ENCODE results near the gene PLEKHA4. TPM values are rescaled to one million over a fixed set of nuclear protein-coding genes. Genes with fewer than 3 reads are reported as not detected.

The PLEKHA4 gene
- total RNA-seq, 1 donor from 2014 or later: 6.2 TPM

DNA sequence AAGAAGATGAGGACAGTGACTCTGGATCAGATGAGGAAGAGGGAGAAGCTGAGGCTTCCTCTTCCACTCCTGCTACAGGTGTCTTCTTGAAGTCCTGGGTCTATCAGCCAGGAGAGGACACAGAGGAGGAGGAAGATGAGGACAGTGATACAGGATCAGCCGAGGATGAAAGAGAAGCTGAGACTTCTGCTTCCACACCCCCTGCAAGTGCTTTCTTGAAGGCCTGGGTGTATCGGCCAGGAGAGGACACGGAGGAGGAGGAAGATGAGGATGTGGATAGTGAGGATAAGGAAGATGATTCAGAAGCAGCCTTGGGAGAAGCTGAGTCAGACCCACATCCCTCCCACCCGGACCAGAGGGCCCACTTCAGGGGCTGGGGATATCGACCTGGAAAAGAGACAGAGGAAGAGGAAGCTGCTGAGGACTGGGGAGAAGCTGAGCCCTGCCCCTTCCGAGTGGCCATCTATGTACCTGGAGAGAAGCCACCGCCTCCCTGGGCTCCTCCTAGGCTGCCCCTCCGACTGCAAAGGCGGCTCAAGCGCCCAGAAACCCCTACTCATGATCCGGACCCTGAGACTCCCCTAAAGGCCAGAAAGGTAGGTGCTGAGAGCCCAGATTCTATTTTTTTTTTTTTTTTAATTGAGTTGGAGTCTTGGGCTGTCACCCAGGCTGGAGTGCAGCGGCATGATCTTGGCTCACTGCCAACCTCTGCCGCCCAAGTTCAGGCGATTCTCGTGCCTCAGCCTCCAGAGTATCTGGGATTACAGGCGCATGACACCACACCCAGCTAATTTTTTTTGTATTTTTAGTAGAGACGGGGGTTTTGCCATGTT is 6.1 kb upstream of the PLEKHA4 start:
- Histone ChIP-seq H2AFZ (replicated peaks) (no peak overlapping the region), H3K9ac (no peak overlapping the region), H3K4me3 (no peak overlapping the region), H3K36me3 (no peaks in the 10 kb centered on the region), H3K4me1 (peaks cover 1% of the 10 kb centered on the region), H4K20me1 (ENCODE audit: low read depth) (peaks cover 28% of the 10 kb centered on the region), H3K79me2 (ENCODE audit: low read depth) (peaks cover 28% of the 10 kb centered on the region), H3K27ac (no peak overlapping the region), H3K4me2 (peak overlapping the region; percentile 45), H3K9me3 (ENCODE audit: low read depth) (no peaks in the 10 kb centered on the region), H3F3A (ENCODE audit: low read depth) (peaks cover 9% of the 10 kb centered on the region), H3K27me3 (no peaks in the 10 kb centered on the region)
- TF ChIP-seq EZH2 (IDR thresholded peaks at IDR 0.05): no peak
- TF ChIP-seq, protein P1, sequence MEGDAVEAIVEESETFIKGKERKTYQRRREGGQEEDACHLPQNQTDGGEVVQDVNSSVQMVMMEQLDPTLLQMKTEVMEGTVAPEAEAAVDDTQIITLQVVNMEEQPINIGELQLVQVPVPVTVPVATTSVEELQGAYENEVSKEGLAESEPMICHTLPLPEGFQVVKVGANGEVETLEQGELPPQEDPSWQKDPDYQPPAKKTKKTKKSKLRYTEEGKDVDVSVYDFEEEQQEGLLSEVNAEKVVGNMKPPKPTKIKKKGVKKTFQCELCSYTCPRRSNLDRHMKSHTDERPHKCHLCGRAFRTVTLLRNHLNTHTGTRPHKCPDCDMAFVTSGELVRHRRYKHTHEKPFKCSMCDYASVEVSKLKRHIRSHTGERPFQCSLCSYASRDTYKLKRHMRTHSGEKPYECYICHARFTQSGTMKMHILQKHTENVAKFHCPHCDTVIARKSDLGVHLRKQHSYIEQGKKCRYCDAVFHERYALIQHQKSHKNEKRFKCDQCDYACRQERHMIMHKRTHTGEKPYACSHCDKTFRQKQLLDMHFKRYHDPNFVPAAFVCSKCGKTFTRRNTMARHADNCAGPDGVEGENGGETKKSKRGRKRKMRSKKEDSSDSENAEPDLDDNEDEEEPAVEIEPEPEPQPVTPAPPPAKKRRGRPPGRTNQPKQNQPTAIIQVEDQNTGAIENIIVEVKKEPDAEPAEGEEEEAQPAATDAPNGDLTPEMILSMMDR (IDR thresholded peaks at IDR 0.05): no peak
- no peak for TF ChIP-seq EZH2phosphoT487 (IDR thresholded peaks at IDR 0.05)
- peak; percentile 1 for DNase-seq (ENCODE audit: low spot score)
- Mint-ChIP-seq H3K4me3 (peak overlapping the region; percentile 100), H3K36me3 (peaks cover 27% of the 10 kb centered on the region), H3K27ac (peak overlapping the region; percentile 33), H3K27me3 (ENCODE audit: insufficient read depth, low read depth) (peaks cover 10% of the 10 kb centered on the region), H3K9me3 (no peaks in the 10 kb centered on the region), H3K4me1 (peaks cover 44% of the 10 kb centered on the region)

DNA sequence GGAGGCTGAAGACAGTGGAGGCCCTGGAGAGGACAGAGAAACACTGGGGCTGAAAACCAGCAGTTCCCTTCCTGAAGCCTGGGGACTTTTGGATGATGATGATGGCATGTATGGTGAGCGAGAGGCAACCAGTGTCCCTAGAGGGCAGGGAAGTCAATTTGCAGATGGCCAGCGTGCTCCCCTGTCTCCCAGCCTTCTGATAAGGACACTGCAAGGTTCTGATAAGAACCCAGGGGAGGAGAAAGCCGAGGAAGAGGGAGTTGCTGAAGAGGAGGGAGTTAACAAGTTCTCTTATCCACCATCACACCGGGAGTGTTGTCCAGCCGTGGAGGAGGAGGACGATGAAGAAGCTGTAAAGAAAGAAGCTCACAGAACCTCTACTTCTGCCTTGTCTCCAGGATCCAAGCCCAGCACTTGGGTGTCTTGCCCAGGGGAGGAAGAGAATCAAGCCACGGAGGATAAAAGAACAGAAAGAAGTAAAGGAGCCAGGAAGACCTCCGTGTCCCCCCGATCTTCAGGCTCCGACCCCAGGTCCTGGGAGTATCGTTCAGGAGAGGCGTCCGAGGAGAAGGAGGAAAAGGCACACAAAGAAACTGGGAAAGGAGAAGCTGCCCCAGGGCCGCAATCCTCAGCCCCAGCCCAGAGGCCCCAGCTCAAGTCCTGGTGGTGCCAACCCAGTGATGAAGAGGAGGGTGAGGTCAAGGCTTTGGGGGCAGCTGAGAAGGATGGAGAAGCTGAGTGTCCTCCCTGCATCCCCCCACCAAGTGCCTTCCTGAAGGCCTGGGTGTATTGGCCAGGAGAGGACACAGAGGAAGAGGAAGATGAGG is 5.3 kb upstream of the PLEKHA4 start:
- Mint-ChIP-seq H3K4me3 (peak overlapping the region; percentile 100), H3K9me3 (no peaks in the 10 kb centered on the region), H3K27me3 (ENCODE audit: insufficient read depth, low read depth) (peaks cover 10% of the 10 kb centered on the region), H3K4me1 (peaks cover 48% of the 10 kb centered on the region), H3K27ac (peak overlapping the region; percentile 100), H3K36me3 (peaks cover 26% of the 10 kb centered on the region)
- Histone ChIP-seq H2AFZ (replicated peaks) (no peak overlapping the region), H3K79me2 (ENCODE audit: low read depth) (peaks cover 28% of the 10 kb centered on the region), H3K9me3 (ENCODE audit: low read depth) (no peaks in the 10 kb centered on the region), H3K36me3 (no peaks in the 10 kb centered on the region), H3F3A (ENCODE audit: low read depth) (peaks cover 11% of the 10 kb centered on the region), H3K27ac (no peak overlapping the region), H3K4me3 (peak overlapping the region; percentile 88), H3K9ac (peak overlapping the region; percentile 96), H3K27me3 (no peaks in the 10 kb centered on the region), H3K4me2 (peak overlapping the region; percentile 84), H3K4me1 (peaks cover 3% of the 10 kb centered on the region), H4K20me1 (ENCODE audit: low read depth) (peaks cover 28% of the 10 kb centered on the region)
- TF ChIP-seq EZH2phosphoT487 (IDR thresholded peaks at IDR 0.05) (no peak), EZH2 (IDR thresholded peaks at IDR 0.05) (no peak)
- TF ChIP-seq, protein P1 (IDR thresholded peaks at IDR 0.05): no peak
- peak; percentile 0 for DNase-seq (ENCODE audit: low spot score)

DNA sequence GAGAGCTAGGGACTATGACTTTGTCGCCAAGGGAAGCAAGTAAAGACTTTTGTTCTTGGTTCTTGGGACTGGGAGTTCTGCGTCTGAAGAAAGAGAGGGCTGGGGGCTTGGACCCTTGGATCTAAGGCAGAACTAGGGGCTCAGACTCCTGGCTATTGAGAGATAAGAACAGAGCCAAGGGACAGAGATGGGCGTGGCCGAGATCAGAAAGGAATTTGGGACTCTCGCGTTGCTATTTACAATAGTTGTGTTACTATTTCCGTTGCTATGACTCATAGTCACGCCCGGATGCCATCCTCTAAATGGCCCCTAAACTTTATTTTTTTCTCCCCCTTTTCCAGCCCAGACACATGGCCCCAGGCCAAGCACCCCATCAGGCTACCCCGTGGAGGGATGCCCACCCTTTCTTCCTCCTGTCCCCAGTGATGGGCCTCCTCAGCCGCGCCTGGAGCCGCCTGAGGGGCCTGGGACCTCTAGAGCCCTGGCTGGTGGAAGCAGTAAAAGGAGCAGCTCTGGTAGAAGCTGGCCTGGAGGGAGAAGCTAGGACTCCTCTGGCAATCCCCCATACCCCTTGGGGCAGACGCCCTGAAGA is 4.6 kb upstream of the PLEKHA4 start:
- Histone ChIP-seq H3K9ac (peak overlapping the region; percentile 96), H3K27me3 (no peaks in the 10 kb centered on the region), H3K4me3 (peak overlapping the region; percentile 88), H3K9me3 (ENCODE audit: low read depth) (no peaks in the 10 kb centered on the region), H4K20me1 (ENCODE audit: low read depth) (peaks cover 28% of the 10 kb centered on the region), H3K4me2 (peak overlapping the region; percentile 84), H3K36me3 (no peaks in the 10 kb centered on the region), H3K79me2 (ENCODE audit: low read depth) (peaks cover 28% of the 10 kb centered on the region), H2AFZ (replicated peaks) (no peak overlapping the region), H3F3A (ENCODE audit: low read depth) (peaks cover 17% of the 10 kb centered on the region), H3K4me1 (peaks cover 10% of the 10 kb centered on the region), H3K27ac (peak overlapping the region; percentile 70)
- no peaks in the 10 kb centered on the region for H3K9me3 Mint-ChIP-seq
- peaks cover 10% of the 10 kb centered on the region for H3K27me3 Mint-ChIP-seq (ENCODE audit: insufficient read depth, low read depth)
- H3K27ac Mint-ChIP-seq: peak overlapping the region; percentile 100
- peak overlapping the region; percentile 100 for H3K4me3 Mint-ChIP-seq
- DNase-seq (ENCODE audit: low spot score): peak; percentile 89
- H3K36me3 Mint-ChIP-seq: peaks cover 25% of the 10 kb centered on the region
- TF ChIP-seq EZH2 (IDR thresholded peaks at IDR 0.05): no peak
- TF ChIP-seq, protein P1 (IDR thresholded peaks at IDR 0.05): no peak
- peaks cover 54% of the 10 kb centered on the region for H3K4me1 Mint-ChIP-seq
